Measurements from ENCODE around the gene GDAP1L1. TPM values are rescaled to one million over a fixed set of nuclear protein-coding genes. Genes with fewer than 3 reads are reported as not detected.

The GDAP1L1 gene
- polyA plus RNA-seq, 2 of the 4 experiments (the other 2 are of a cell fraction): 0.06 to 0.13 TPM

GRCh38 chr20:44217342-44218092 lies 29.6 kb upstream of the GDAP1L1 start:
- DNase-seq (ENCODE audit: low read depth in 1 of 2, low spot score in 1 of 2) (peak; percentile 69 to 80), FAIRE-seq (no peak), ATAC-seq (peak; percentile 78 to 90)
- ChIA-PET CTCF (interaction anchor here (0.6 to 16.0 kb wide), 68 partner anchors 8 to 564 kb away, joined by 3 to 440 read pairs (median 4); partner anchors contain the start of genes FITM2, GDAP1L1, HNF4A and TTPAL), POLR2A (interaction anchor here (0.7 kb wide), 1 partner anchor 93 kb away, joined by 3 read pairs; the partner anchor contains the start of gene FITM2)
- H3K4me3 ChIP-seq: no peak overlapping the region
- no peaks in the 10 kb centered on the region for H3K9me3 ChIP-seq
- peak overlapping the region; percentile 12; the same call in 1 of the 3 replicates for H3K4me2 ChIP-seq
- no peaks in the 10 kb centered on the region; the same call in 2 of the 3 replicates for H3K4me1 ChIP-seq
- H3K27ac ChIP-seq: no peak overlapping the region
- TF ChIP-seq RAD21 (conservative IDR thresholded peaks at IDR 0.05 in 1 of 2, IDR thresholded peaks at IDR 0.05 in 1 of 2) (peak; percentile 96 to 99), SMC3 (IDR thresholded peaks at IDR 0.05) (peak; percentile 96), MAX (IDR thresholded peaks at IDR 0.05) (no peak), HMGXB4 (CRISPR knock-in tag; IDR thresholded peaks at IDR 0.05; ENCODE audit: borderline replicate concordance) (no peak), NPAS2 (CRISPR knock-in tag; IDR thresholded peaks at IDR 0.05; ENCODE audit: borderline replicate concordance) (no peak), MAZ (IDR thresholded peaks at IDR 0.05; ENCODE audit: borderline replicate concordance, low read depth, low read length) (0 out of 2 replicates have a peak, but pooled peaks have one; percentile 49), NR3C1 (IDR thresholded peaks at IDR 0.05) (no peak), CTCF (IDR thresholded peaks at IDR 0.05) (peak; percentile 97)
- WGBS (ENCODE audit: missing lambda C conversion rate): 38% methylated on average over 11 of the region's 11 CpGs

GRCh38 chr20:44218446-44218845 lies 28.7 kb upstream of the GDAP1L1 start:
- Histone ChIP-seq H3K4me1 (no peaks in the 10 kb centered on the region; the same call in 2 of the 3 replicates), H3K9me3 (no peaks in the 10 kb centered on the region), H3K4me3 (no peak overlapping the region), H3K27ac (no peak overlapping the region), H3K4me2 (no peak overlapping the region)
- DNase-seq (ENCODE audit: low read depth in 1 of 2, low spot score in 1 of 2): no peak
- WGBS (ENCODE audit: missing lambda C conversion rate): 84% methylated on average over 4 of the region's 4 CpGs
- TF ChIP-seq POLR2A (IDR thresholded peaks at IDR 0.05; ENCODE audit: low read length) (no peak), ZFP36 (IDR thresholded peaks at IDR 0.05; ENCODE audit: borderline replicate concordance, partially characterized antibody) (no peak), RFX5 (IDR thresholded peaks at IDR 0.05) (no peak), KDM1A (IDR thresholded peaks at IDR 0.05; ENCODE audit: low read depth) (no peak), EP300 (IDR thresholded peaks at IDR 0.05) (no peak), BHLHE40 (IDR thresholded peaks at IDR 0.05; ENCODE audit: low read depth, low read length) (no peak), CTCF (IDR thresholded peaks at IDR 0.05) (no peak), PBX3 (IDR thresholded peaks at IDR 0.05) (no peak), RARB (CRISPR knock-in tag; IDR thresholded peaks at IDR 0.05) (no peak), ESRRA (IDR thresholded peaks at IDR 0.05; ENCODE audit: borderline replicate concordance, low read length) (no peak), JUN (IDR thresholded peaks at IDR 0.05) (no peak), REST (IDR thresholded peaks at IDR 0.05) (no peak)
- ChIA-PET CTCF (interaction anchor here (0.7 to 16.0 kb wide), 35 partner anchors 7 to 507 kb away, joined by 3 to 440 read pairs (median 8); partner anchors contain the start of gene FITM2), POLR2A (interaction anchor here (0.8 to 1.1 kb wide), 2 partner anchors 93 to 257 kb away, joined by 3 to 5 read pairs; partner anchors contain the start of gene FITM2)
- no peak for FAIRE-seq
- ATAC-seq: no peak
